ENCODE measurements around the gene MRPL51.

- TF ChIP-seq, protein P1, sequence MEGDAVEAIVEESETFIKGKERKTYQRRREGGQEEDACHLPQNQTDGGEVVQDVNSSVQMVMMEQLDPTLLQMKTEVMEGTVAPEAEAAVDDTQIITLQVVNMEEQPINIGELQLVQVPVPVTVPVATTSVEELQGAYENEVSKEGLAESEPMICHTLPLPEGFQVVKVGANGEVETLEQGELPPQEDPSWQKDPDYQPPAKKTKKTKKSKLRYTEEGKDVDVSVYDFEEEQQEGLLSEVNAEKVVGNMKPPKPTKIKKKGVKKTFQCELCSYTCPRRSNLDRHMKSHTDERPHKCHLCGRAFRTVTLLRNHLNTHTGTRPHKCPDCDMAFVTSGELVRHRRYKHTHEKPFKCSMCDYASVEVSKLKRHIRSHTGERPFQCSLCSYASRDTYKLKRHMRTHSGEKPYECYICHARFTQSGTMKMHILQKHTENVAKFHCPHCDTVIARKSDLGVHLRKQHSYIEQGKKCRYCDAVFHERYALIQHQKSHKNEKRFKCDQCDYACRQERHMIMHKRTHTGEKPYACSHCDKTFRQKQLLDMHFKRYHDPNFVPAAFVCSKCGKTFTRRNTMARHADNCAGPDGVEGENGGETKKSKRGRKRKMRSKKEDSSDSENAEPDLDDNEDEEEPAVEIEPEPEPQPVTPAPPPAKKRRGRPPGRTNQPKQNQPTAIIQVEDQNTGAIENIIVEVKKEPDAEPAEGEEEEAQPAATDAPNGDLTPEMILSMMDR (conservative IDR thresholded peaks at IDR 0.05; ENCODE audit: low read length) = no peak
- no peak for TF ChIP-seq EZH2phosphoT487 (IDR thresholded peaks at IDR 0.05; ENCODE audit: borderline replicate concordance, low read depth, low read length)
These were observed 50.2 kb downstream of the MRPL51 start for GRCh38 chr12:6442836-6443235.

Data from OCI-LY7 (cell line).